NCI-H2107 treated with DMSO at 0.1 percent for 48 hours (cell line): Measurements from ENCODE around the gene FNBP1.

Source experiments
- DNase-seq: peaks from one replicate; lab custom pipeline; 2025; ENCODE audit not compliant: unreplicated experiment; lab: John Stamatoyannopoulos, UW

FNBP1 gene

DNA sequence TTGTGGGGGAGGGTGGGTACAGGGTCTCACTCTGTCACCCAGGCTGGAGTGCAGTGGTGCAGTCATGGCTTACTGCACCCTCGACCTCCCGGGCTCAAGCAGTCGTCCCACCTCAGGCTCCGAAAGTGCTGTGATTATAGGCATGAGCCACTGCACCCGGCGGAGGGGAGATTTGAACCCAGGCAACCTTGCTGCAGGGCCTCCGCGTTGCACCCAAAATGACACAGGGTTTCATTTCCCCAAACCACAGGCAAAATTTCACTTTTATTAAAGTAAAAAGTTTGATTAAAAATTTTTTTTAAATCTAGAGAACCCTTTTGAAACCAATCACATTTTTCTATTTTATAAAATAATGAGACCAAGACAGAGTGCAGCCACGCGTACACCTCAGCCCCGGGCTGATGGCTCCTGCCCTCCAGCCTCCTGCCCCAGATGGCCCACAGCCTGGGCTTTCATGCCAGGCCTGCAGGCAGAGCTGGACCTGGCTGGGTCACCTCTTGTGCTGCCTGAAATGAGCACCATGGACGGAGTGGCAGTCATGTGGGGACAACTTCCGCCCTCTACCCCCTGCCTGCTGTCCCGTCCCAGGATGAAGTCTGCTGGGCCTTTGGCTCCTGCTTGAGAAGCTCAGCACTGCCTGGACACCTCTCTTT is 177.2 kb downstream of the FNBP1 start:
- no peak for DNase-seq

- no peak for DNase-seq
Observed at GRCh38 chr9:129864991-129865647, 177.9 kb downstream of the FNBP1 start.

GRCh38 chr9:129863059-129863690 is 179.8 kb downstream of the FNBP1 start:
- DNase-seq: no peak

DNA sequence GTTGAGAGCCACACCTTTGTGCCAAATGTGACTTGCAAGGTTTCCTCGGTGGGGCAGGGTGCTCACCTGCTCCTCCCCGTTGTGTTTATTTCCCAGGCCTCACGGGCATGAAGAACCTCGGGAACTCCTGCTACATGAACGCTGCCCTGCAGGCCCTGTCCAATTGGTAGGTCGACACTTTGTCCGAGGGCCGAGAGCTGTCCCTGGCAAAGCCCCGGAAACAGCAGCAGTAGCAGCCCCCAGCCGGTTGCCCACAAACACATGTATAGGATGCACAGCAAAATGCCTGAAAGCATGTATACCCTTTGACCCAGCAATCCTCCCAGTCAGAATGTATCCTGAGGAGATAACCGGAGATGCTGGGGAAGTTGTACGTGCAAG is 181.6 kb downstream of the FNBP1 start:
- DNase-seq: no peak

DNA sequence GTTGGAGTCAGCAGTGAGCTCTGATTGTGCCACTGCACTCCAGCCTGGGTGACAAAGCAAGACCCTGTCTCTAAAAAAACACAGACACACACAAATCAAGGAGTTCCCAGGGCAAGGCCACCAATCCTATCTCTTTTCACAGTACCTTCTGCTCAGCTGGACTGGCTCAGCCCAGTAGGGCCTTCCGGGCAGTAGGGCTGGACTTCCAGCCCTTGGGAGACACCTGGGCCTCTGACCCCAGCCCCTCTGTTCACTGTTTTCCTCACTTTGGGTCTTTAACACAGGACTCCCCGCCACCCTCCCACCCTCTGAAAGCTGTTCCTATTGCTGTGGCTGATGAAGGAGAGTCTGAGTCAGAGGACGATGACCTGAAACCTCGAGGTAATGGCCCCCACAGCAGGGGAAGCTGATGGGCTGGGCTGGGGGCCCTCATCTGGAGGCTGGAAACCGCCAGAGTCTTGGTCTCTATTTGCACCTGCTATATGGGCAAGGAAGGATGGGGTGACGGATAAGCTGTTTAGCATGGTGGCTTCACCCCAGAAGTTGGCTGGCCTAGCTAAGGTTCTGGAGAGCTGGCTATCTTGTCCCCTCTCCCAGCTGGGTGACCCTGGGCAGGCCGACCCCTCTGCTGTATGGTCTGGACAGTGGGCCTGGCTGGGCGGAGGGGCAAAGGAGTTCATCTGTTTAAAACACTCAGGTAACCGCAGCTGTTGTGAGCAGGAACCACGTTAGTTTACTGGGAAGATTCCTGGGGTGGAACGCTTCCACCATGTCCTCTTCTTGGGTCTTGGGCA is 182.1 kb downstream of the FNBP1 start:
- DNase-seq: no peak

DNA sequence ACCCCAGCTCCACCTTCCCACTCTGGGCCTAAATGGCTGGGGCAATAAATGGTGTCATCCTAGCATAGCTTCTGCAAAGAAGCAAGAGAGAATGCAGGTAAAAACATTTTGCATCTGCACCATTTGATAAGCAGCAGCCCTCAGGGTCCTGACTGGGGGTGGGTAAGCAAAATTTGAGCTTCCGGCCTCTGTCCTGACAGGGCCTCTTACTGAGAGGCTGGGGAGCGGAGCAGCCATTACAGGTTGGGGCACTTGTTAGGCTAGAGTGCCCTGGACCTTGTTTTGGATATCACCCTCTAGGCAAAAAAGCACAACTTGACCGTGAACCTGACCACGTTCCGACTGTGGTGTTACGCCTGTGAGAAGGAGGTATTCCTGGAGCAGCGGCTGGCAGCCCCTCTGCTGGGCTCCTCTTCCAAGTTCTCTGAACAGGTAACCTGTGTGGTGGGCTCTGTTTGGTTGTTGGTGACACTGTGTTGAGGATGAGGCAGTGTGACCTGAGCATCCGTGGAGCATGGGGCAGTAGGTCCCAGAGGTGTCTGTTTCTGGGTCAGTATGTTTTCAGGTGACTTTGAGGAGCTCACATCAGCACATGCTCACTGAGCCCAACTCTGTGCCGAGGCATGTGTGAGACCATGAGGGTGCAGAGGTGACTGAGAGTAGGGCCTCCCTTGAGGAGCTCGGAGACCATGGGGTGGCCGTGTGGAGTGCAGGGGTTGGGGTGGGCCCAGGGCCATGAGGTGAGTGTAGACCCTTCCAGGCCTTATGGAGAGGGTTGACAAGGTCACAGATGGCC is 184.6 kb downstream of the FNBP1 start:
- DNase-seq: no peak

GRCh38 chr9:129857207-129857606 is 185.8 kb downstream of the FNBP1 start:
- DNase-seq: no peak

GRCh38 chr9:129854588-129855110 is 188.3 kb downstream of the FNBP1 start:
- DNase-seq: no peak

DNA sequence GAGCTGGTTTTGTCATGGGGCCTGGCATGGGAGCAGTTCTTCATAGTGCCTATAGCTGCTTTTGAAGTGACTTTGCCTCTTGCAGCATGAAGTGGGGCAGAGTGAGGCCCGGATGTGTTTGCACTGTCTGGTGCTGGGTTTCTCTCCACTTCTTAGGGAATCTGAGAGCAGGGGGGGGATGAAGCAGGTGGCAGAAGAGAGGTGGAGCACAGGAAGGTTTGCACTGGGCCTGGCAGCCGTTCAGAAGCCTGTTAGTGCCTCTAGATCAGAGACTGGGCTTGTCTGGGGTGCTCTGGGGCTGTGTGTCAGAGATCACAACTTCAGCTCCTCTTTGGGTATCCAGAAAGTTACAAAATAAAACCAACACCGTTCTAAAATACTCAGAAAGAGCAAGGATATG is 189.4 kb downstream of the FNBP1 start:
- peak; percentile 34 for DNase-seq

DNA sequence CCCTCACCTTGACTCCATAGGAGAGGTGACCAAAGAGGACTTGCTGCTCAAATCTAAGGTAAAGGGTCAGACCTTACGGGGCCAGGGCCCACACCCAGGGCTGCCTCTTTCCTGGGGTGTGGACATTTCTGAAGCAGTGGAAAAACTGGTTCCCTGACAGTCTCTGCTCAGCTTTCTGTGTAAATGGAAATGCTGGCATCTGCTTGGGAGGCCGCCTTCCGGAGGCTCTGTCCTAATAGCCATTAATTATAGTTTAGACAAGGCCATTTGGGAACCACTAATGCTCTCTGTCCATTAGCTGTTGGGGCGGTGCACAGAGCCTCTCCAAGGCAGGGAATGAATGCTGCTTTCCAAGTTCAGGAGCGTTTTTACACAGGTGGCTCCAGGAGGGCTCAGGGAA is 190.4 kb downstream of the FNBP1 start:
- DNase-seq: no peak

DNA sequence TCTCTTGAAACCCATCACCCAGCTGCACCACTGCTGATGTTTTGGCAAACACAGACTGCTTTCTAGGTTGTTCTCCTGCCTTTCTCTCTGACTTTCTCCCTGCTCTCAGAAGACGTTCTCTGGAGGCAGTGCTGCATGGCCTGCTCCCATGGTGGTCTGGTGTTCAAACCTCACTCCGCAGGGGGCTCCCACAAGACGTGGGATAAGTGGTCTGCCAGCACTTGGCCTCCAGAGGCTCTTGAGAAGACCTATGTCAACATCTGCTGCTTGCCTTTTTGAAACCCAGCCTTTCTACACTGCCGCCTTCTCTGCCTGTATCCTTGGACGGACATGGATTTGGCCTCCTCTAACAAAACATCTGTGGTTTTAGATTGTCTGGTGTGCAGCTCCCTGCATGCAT is 191.2 kb downstream of the FNBP1 start:
- DNase-seq: no peak

- DNase-seq: no peak
Observed at GRCh38 chr9:129850821-129851550, 192.0 kb downstream of the FNBP1 start.

- DNase-seq: no peak
Observed at GRCh38 chr9:129849901-129850300, 193.1 kb downstream of the FNBP1 start.

GRCh38 chr9:129848712-129849441 is 194.1 kb downstream of the FNBP1 start:
- DNase-seq: no peak

GRCh38 chr9:129845373-129845772 is 197.6 kb downstream of the FNBP1 start:
- DNase-seq: no peak

- no peak for DNase-seq
Observed at GRCh38 chr9:129841071-129841470, 201.9 kb downstream of the FNBP1 start.

DNA sequence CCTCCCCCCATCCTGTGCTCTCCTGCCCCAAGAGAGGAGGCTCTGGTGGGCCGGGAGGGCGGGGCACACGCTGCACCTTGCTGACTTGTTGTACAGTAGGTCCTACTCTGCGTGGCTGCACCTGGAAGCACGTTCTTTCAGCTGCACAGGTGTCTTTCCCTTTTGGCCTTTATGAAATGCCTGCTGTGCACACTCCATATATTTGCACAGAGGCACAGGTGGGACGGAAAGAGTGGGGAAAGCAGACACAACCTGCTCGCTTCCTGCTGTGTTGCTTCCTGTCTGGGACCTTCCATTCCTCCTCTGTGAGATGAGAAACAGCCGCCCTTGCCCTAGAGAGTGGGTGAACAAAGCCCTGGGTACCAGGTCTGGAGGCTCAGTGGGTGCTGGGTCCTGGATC is 203.0 kb downstream of the FNBP1 start:
- peak; percentile 82 for DNase-seq

GRCh38 chr9:129839324-129840023 is 203.5 kb downstream of the FNBP1 start:
- no peak for DNase-seq
